IPS-20b (cell line): ENCODE data around the gene MANSC4.

ENCODE experiments used
- H3K27ac ChIP-seq: one replicate; pipeline ENCODE4 v1.5.1; 2013; ENCODE audit warnings: low read length
- H3K27me3 ChIP-seq: 2 replicates; pipeline ENCODE4 v1.6.1; 2013; ENCODE audit warnings: mild to moderate bottlenecking, low read length, inconsistent platforms; ENCODE audit not compliant: insufficient read depth
- H3K36me3 ChIP-seq: 2 replicates; pipeline ENCODE4 v1.6.1; 2013; ENCODE audit warnings: low read depth, mild to moderate bottlenecking, inconsistent platforms, low read length, moderate library complexity; ENCODE audit not compliant: insufficient read depth
- H3K4me1 ChIP-seq: 2 replicates; pipeline ENCODE4 v1.6.1; 2013; ENCODE audit warnings: mild to moderate bottlenecking, control low read depth, inconsistent platforms, low read length, moderate library complexity; ENCODE audit not compliant: insufficient read depth
- H3K4me3 ChIP-seq: 2 replicates; pipeline ENCODE4 v1.5.1; 2013; ENCODE audit warnings: mild to moderate bottlenecking, low read length, inconsistent platforms
- H3K9ac ChIP-seq: 2 replicates; pipeline ENCODE4 v1.6.1; 2013; ENCODE audit warnings: low read depth, mild to moderate bottlenecking, inconsistent platforms, low read length, moderate library complexity
- H3K9me3 ChIP-seq: 2 replicates; pipeline ENCODE4 v1.6.1; 2013; ENCODE audit warnings: mild to moderate bottlenecking, low read depth, low read length, inconsistent platforms; ENCODE audit not compliant: insufficient read depth

MANSC4 gene

DNA sequence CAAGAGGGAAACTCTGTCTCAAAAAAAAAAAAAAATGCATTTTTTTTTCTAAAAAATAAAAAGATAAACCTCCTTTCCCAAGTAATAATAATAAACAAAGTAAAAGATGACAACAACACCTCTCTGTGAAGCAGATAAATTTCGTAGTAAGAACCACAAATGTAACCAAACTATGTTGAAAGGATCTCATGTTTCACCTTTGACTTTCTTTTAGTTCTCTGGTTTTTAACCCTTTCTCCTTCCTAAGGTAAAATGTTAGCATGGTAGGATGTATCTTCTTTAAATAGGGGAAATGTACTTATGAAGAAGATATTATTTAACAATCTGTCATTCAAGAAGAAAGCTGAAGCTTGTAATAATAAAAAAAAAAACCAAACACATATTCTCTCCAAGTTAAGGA lies 1.8 kb downstream of the MANSC4 start:
- peaks cover 8% of the 10 kb centered on the region; the same call in 1 of the 2 replicates for H3K4me1 ChIP-seq
- no peak overlapping the region for H3K4me3 ChIP-seq
- H3K36me3 ChIP-seq = peaks cover 9% of the 10 kb centered on the region; the same call in 1 of the 2 replicates
- no peaks in the 10 kb centered on the region for H3K9me3 ChIP-seq
- H3K9ac ChIP-seq = no peak overlapping the region
- no peaks in the 10 kb centered on the region for H3K27me3 ChIP-seq
- H3K27ac ChIP-seq = no peak overlapping the region

- peaks cover 3% of the 10 kb centered on the region; the same call in 1 of the 2 replicates for H3K36me3 ChIP-seq
- no peak overlapping the region for H3K4me3 ChIP-seq
- peaks cover 4% of the 10 kb centered on the region; the same call in 1 of the 2 replicates for H3K4me1 ChIP-seq
- no peak overlapping the region for H3K27ac ChIP-seq
- H3K9ac ChIP-seq = no peak overlapping the region
- no peaks in the 10 kb centered on the region for H3K27me3 ChIP-seq
- H3K9me3 ChIP-seq = no peaks in the 10 kb centered on the region
These were observed 2.9 kb downstream of the MANSC4 start for GRCh38 chr12:27777141-27777540.

GRCh38 chr12:27772328-27773049 lies 7.5 kb downstream of the MANSC4 start:
- no peak overlapping the region for H3K9ac ChIP-seq
- no peaks in the 10 kb centered on the region for H3K36me3 ChIP-seq
- no peak overlapping the region for H3K27ac ChIP-seq
- H3K9me3 ChIP-seq = no peaks in the 10 kb centered on the region
- H3K4me3 ChIP-seq = no peak overlapping the region
- no peaks in the 10 kb centered on the region for H3K27me3 ChIP-seq
- H3K4me1 ChIP-seq = no peaks in the 10 kb centered on the region

DNA sequence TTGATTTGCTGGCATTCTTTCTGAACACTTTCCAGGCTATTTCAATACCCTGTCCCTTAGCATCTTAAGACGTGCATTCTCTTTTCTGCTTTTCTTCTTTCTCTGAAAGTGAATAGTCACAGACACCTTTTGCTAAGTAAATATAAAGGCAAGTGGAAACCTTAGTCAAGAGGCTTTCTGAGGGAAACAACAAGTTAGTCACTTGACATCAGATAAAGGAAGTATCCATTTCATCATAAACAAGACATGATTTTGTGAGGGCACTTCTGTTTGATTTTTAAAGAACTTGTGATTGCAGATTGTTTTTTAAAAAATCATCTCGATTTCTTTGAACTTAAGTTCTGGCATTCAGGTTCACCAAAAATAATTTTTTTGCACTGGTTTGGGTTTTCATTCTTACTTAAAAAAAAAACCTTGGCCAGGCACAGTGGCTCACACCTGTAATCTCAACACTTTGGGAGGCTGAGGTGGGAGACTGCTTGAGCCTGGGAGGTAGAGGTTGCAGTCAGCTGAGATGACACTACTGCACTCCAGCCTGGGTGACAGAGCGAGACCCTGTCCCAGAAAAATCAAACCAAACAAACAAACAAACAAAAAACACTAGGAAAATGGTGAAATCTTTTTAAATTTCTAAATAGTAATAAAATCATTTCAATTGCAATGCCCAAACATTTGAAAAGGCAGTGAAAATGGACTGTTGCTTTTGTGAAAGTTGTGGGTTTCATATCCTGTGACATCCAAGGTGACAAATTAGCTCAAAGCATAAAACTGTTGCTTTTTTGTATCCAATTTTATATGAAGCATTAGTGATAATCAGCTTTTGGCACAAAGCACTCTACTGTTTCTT lies 8.3 kb downstream of the MANSC4 start:
- Histone ChIP-seq H3K4me1 (no peaks in the 10 kb centered on the region), H3K9me3 (no peaks in the 10 kb centered on the region), H3K9ac (no peak overlapping the region), H3K4me3 (no peak overlapping the region), H3K27me3 (no peaks in the 10 kb centered on the region), H3K27ac (no peak overlapping the region), H3K36me3 (no peaks in the 10 kb centered on the region)

DNA sequence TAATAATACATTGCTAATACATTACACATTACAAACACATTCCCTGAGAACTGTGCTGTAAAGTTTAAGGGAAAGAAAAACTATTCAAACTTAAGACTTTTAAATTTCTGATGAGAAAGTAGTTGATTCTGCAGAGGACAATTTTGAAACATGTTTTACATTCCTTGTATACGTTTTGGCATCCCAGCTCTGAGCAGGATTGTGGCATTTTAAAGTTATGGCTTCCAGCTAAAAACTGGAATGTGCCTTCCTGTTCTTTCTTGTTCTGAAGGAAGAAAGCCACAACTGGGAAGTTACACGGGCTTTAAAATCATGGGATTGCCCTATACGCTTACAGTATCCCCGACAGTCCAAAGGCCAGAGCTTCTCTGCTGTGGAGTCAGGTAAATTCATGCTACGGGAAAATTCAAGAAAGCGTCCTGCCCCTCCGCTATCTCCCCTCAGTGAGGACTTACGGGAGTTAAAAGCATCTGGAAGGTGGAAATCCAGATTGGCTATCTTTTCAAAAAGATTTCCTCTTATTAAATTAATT lies 10.8 kb downstream of the MANSC4 start:
- no peaks in the 10 kb centered on the region for H3K36me3 ChIP-seq
- no peak overlapping the region for H3K27ac ChIP-seq
- H3K4me3 ChIP-seq = no peak overlapping the region
- H3K4me1 ChIP-seq = no peaks in the 10 kb centered on the region
- H3K9ac ChIP-seq = no peak overlapping the region
- no peaks in the 10 kb centered on the region for H3K9me3 ChIP-seq
- H3K27me3 ChIP-seq = no peaks in the 10 kb centered on the region

DNA sequence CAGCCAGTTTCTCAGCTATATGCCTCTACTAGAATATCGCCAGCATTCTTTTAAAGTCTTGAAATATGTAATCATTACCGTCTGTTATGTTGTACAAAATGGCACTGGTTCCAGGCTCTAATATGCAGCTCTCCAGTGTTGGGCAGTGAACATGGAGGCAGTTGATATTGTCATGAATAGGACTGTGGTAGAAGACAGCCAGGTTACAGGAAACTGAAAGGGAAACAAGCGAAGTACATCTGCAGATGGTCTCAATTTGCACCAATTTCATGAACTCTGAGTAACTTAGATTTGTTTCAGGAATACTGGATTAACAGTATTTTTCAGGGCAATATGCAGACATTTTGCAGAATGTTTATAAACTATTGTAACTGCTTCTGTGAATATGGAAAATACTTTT lies 13.4 kb downstream of the MANSC4 start:
- H3K36me3 ChIP-seq = no peaks in the 10 kb centered on the region
- H3K4me3 ChIP-seq = no peak overlapping the region
- no peaks in the 10 kb centered on the region for H3K27me3 ChIP-seq
- H3K9me3 ChIP-seq = no peaks in the 10 kb centered on the region
- H3K4me1 ChIP-seq = no peaks in the 10 kb centered on the region
- H3K9ac ChIP-seq = no peak overlapping the region
- no peak overlapping the region for H3K27ac ChIP-seq

GRCh38 chr12:27762757-27763156 lies 17.3 kb downstream of the MANSC4 start:
- Histone ChIP-seq H3K4me3 (no peak overlapping the region), H3K36me3 (no peaks in the 10 kb centered on the region), H3K27ac (no peak overlapping the region), H3K27me3 (no peaks in the 10 kb centered on the region), H3K9me3 (no peaks in the 10 kb centered on the region), H3K4me1 (no peaks in the 10 kb centered on the region), H3K9ac (no peak overlapping the region)

DNA sequence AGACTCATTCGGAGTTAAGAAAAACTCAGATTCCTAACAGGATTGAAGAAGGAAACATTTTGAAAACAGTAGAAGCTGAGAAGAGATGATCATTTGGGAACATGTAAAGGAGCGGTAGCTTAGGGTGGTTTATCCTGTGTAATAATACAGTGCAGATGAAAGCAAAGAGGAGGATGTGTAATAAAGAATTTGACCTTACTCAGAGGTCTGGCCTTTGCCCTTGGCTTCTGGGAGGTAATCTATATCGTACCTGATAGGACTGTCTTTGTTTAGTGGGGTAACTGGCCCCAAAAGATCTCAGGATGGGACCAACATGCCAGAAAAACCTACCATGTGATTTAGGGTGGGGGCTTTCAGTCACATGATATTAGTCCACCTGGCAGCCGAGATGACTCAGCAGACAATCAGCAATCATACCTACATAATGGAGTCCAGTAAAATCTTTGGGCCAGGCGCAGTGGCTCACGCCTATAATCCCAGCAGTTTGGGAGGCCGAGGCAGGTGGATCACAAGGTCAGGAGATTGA lies 23.3 kb downstream of the MANSC4 start:
- Histone ChIP-seq H3K9ac (no peak overlapping the region), H3K4me1 (no peaks in the 10 kb centered on the region), H3K36me3 (peaks cover 23% of the 10 kb centered on the region), H3K27me3 (no peaks in the 10 kb centered on the region), H3K9me3 (no peaks in the 10 kb centered on the region), H3K27ac (no peak overlapping the region), H3K4me3 (no peak overlapping the region)

- Histone ChIP-seq H3K9ac (no peak overlapping the region), H3K27me3 (no peaks in the 10 kb centered on the region), H3K4me3 (no peak overlapping the region), H3K9me3 (no peaks in the 10 kb centered on the region), H3K27ac (no peak overlapping the region), H3K4me1 (no peaks in the 10 kb centered on the region), H3K36me3 (peaks cover 23% of the 10 kb centered on the region)
These were observed 25.2 kb downstream of the MANSC4 start for GRCh38 chr12:27754795-27755194.

DNA sequence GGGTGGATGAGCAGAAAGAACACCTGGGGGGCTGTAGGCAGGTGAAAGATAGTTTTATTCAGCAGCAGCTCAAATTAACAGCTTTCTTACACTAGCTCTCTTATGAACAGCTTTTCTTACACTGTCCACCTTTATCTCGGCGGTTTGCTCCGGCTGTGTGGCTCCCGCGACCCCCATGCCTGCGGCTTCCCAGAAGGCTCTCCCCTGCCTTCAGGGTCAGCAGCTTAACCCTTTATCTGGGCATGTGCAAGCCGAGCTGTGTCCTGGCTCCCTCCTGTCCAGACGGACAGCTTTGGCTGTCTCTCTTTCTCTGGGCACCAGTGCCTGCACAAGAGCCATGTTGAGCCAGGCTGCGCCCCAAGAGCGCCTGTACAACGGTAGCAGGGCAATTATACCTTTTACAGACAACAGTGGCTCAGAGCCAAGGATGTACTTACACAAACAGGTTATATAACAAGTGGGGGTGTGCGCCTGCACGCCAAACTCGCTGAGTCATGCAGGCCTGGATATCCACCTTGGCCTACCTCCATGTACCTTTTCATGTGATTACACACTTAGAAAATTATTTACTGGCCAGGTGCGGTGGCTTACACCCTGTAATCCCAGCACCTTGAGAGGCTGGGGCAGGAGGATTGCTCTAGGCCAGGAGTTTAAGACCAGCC lies 28.5 kb downstream of the MANSC4 start:
- H3K27me3 ChIP-seq = no peaks in the 10 kb centered on the region
- H3K9me3 ChIP-seq = no peaks in the 10 kb centered on the region
- H3K9ac ChIP-seq = no peak overlapping the region
- no peaks in the 10 kb centered on the region for H3K4me1 ChIP-seq
- H3K4me3 ChIP-seq = no peak overlapping the region
- no peak overlapping the region for H3K27ac ChIP-seq
- peaks cover 21% of the 10 kb centered on the region for H3K36me3 ChIP-seq

GRCh38 chr12:27747111-27747820 lies 32.8 kb downstream of the MANSC4 start:
- Histone ChIP-seq H3K4me3 (no peak overlapping the region), H3K27ac (no peak overlapping the region), H3K4me1 (no peaks in the 10 kb centered on the region), H3K27me3 (no peaks in the 10 kb centered on the region), H3K9me3 (no peaks in the 10 kb centered on the region), H3K36me3 (peaks cover 17% of the 10 kb centered on the region; the same call in 1 of the 2 replicates), H3K9ac (no peak overlapping the region)
